ENCODE results near the gene PAX8. TPM values are rescaled to one million over a fixed set of nuclear protein-coding genes. Genes with fewer than 3 reads are reported as not detected.

Gene PAX8
- total and polyA plus RNA-seq, 2 donors (not counting 1 experiment from before 2014, with no cell fraction given) = 0.45 to 0.64 TPM

DNA sequence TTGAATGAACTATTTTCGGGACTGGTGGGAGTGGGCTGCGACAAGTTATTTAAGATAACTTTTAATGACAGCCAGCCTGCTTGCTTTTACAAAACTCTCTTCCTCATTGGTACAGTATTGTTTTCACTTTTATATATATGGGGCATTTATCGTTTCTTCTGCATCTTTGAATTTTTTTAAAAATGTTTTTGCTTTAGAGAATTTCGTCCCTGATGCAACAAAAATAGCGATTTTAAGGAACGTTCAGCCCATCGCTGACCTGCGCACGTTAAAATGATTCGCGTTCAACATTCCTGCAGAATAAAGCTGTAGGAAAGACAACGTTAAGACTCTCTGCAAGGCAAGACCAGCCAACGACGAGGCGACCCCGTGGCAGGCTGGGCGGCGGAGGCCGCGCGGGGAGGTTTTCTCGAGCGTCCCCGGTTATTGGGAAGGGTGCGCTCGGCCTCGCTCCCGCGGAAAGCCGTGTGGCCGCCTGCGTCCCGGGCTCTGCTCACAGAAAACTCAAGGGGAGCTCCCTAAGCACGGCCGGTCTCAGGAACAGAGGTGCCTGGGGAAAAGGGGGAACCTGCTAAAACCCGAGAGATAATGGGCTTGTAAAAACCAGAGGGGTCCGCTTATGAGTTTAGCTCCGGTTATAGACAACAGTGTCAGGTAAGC, 3.0 kb downstream of the PAX8 start:
- ChIA-PET CTCF (interaction anchor here (1.2 to 1.3 kb wide), 3 partner anchors 101 to 138 kb away, joined by 3 read pairs; no protein-coding TSS in a partner anchor), POLR2A (no interaction called here)
- H3K9me3 ChIP-seq (ENCODE audit: control extremely low read depth in 1 of 3, control insufficient read depth in 2 of 3, insufficient read depth in 1 of 3, low read length in 2 of 3) = peaks cover 0 to 19% (median 0%) of the 10 kb centered on the region in 3 donors
- peak; percentile 34 for DNase-seq
- peak overlapping the region; percentile 37 for H3K4me2 ChIP-seq (replicated peaks; ENCODE audit: low read depth, low read length, poor library complexity, severe bottlenecking)
- Mint-ChIP-seq H3K4me3 (no peak overlapping the region), H3K27me3 (peaks cover 73% of the 10 kb centered on the region), H3K27ac (no peak overlapping the region), H3K9me3 (ENCODE audit: insufficient read depth) (no peaks in the 10 kb centered on the region), H3K4me1 (peaks cover 30% of the 10 kb centered on the region)
- no peak overlapping the region for H3K27ac ChIP-seq (ENCODE audit: low read length in 2 of 2)
- intact Hi-C loops (cut with micrococcal nuclease) = no loop called here
- H3K79me2 ChIP-seq (ENCODE audit: control insufficient read depth, insufficient read depth, low read length) = no peaks in the 10 kb centered on the region
- peaks cover 0 to 67% (median 48%) of the 10 kb centered on the region in 4 experiments for H3K27me3 ChIP-seq (replicated peaks in 1 of 4; ENCODE audit: control extremely low read depth in 1 of 4, control insufficient read depth in 3 of 4, insufficient read depth in 4 of 4, low read length in 3 of 4)
- peak overlapping the region; percentile 15 for H2AFZ ChIP-seq (ENCODE audit: insufficient read depth, low read depth, low read length, poor library complexity, severe bottlenecking)
- TF ChIP-seq, protein P1, sequence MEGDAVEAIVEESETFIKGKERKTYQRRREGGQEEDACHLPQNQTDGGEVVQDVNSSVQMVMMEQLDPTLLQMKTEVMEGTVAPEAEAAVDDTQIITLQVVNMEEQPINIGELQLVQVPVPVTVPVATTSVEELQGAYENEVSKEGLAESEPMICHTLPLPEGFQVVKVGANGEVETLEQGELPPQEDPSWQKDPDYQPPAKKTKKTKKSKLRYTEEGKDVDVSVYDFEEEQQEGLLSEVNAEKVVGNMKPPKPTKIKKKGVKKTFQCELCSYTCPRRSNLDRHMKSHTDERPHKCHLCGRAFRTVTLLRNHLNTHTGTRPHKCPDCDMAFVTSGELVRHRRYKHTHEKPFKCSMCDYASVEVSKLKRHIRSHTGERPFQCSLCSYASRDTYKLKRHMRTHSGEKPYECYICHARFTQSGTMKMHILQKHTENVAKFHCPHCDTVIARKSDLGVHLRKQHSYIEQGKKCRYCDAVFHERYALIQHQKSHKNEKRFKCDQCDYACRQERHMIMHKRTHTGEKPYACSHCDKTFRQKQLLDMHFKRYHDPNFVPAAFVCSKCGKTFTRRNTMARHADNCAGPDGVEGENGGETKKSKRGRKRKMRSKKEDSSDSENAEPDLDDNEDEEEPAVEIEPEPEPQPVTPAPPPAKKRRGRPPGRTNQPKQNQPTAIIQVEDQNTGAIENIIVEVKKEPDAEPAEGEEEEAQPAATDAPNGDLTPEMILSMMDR (IDR thresholded peaks at IDR 0.05) = no peak
- TF ChIP-seq EZH2 (IDR thresholded peaks at IDR 0.05; ENCODE audit: borderline replicate concordance, insufficient read depth, low read depth, low read length, poor library complexity, severe bottlenecking) = peak; percentile 45
- 15% methylated on average over 35 of the region's 38 CpGs for WGBS (ENCODE audit: insufficient coverage)
- H3K9ac ChIP-seq (ENCODE audit: low read length) = no peak overlapping the region
- H3K4me3 ChIP-seq (ENCODE audit: control extremely low read depth in 1 of 5, extremely low read depth in 1 of 5, insufficient read depth in 1 of 5, low read depth in 2 of 5, low read length in 4 of 5) = no peak overlapping the region
- no peaks in the 10 kb centered on the region for H3K36me3 ChIP-seq (replicated peaks in 1 of 2; ENCODE audit: control extremely low read depth in 1 of 2, control insufficient read depth in 1 of 2, extremely low read depth in 1 of 2, insufficient read depth in 2 of 2, low read length in 1 of 2)
- no peaks in the 10 kb centered on the region for H4K20me1 ChIP-seq (ENCODE audit: control insufficient read depth, insufficient read depth, low read length, poor library complexity, severe bottlenecking)
- H3K4me1 ChIP-seq (ENCODE audit: control insufficient read depth in 2 of 2, insufficient read depth in 2 of 2, low read length in 2 of 2) = peaks cover 33 to 40% of the 10 kb centered on the region in 2 donors
- ATAC-seq (ENCODE audit: low read depth) = no peak

DNA sequence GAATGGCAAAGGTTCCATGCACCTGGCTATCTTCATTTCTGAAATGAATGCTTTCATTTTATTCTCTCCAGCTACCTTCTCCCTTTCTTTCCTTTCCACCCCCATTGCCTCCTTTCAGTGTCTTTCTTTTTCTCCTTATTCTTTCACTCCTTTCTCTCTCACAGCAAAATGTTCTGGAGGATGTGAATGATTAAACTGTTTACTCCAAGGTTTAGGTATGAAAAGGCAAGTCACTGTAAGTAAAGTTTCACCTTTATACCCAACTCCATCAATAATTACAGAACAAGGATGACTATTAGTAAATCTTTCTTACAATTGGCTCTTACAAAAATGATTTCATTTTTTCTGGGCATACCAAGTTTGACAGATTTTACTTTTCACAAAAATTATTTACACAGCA, 4.3 kb downstream of the PAX8 start:
- ChIA-PET CTCF (no interaction called here), POLR2A (no interaction called here)

More for the DNA sequence above, 4.3 kb downstream of the PAX8 start:
- Mint-ChIP-seq H3K9me3 (ENCODE audit: insufficient read depth) (no peaks in the 10 kb centered on the region), H3K4me1 (peaks cover 30% of the 10 kb centered on the region), H3K27ac (no peak overlapping the region), H3K27me3 (peaks cover 70% of the 10 kb centered on the region), H3K4me3 (no peak overlapping the region)
- no peak overlapping the region for H3K4me3 ChIP-seq (ENCODE audit: control extremely low read depth in 1 of 5, extremely low read depth in 1 of 5, insufficient read depth in 1 of 5, low read depth in 2 of 5, low read length in 4 of 5)
- no peak for TF ChIP-seq EZH2 (IDR thresholded peaks at IDR 0.05; ENCODE audit: borderline replicate concordance, insufficient read depth, low read depth, low read length, poor library complexity, severe bottlenecking)
- TF ChIP-seq, protein P1 (IDR thresholded peaks at IDR 0.05) = no peak
- H3K9me3 ChIP-seq (ENCODE audit: control extremely low read depth in 1 of 3, control insufficient read depth in 2 of 3, insufficient read depth in 1 of 3, low read length in 2 of 3) = peaks cover 0 to 19% (median 0%) of the 10 kb centered on the region in 3 donors
- no peaks in the 10 kb centered on the region for H3K79me2 ChIP-seq (ENCODE audit: control insufficient read depth, insufficient read depth, low read length)
- H4K20me1 ChIP-seq (ENCODE audit: control insufficient read depth, insufficient read depth, low read length, poor library complexity, severe bottlenecking) = no peaks in the 10 kb centered on the region
- intact Hi-C loops (cut with micrococcal nuclease) = no loop called here
- ATAC-seq (ENCODE audit: low read depth) = no peak
- H3K9ac ChIP-seq (ENCODE audit: low read length) = no peak overlapping the region
- no peak for DNase-seq
- peaks cover 33 to 40% of the 10 kb centered on the region in 2 donors for H3K4me1 ChIP-seq (ENCODE audit: control insufficient read depth in 2 of 2, insufficient read depth in 2 of 2, low read length in 2 of 2)
- no peaks in the 10 kb centered on the region for H3K36me3 ChIP-seq (replicated peaks in 1 of 2; ENCODE audit: control extremely low read depth in 1 of 2, control insufficient read depth in 1 of 2, extremely low read depth in 1 of 2, insufficient read depth in 2 of 2, low read length in 1 of 2)
- H3K4me2 ChIP-seq (replicated peaks; ENCODE audit: low read depth, low read length, poor library complexity, severe bottlenecking) = no peak overlapping the region
- H2AFZ ChIP-seq (ENCODE audit: insufficient read depth, low read depth, low read length, poor library complexity, severe bottlenecking) = no peak overlapping the region
- H3K27ac ChIP-seq (ENCODE audit: low read length in 2 of 2) = no peak overlapping the region
- H3K27me3 ChIP-seq (replicated peaks in 1 of 4; ENCODE audit: control extremely low read depth in 1 of 4, control insufficient read depth in 3 of 4, insufficient read depth in 4 of 4, low read length in 3 of 4) = peaks cover 0 to 62% (median 48%) of the 10 kb centered on the region in 4 experiments
